ACC112 (cell line): ENCODE data around the gene SRSF1.

ENCODE experiments used
- H2AFZ ChIP-seq: fragments of 200-600 bp; sonication (generic); one replicate; pipeline ENCODE4 v1.6.0; 2017; ENCODE audit warnings: antibody characterized with exemption, low read length; ENCODE audit not compliant: unreplicated experiment
- H3K27ac ChIP-seq: fragments of 200-600 bp; sonication (generic); 2 replicates; pipeline ENCODE4 v1.5.1; 2014; ENCODE audit warnings: low read depth, mild to moderate bottlenecking, antibody characterized with exemption, low read length, moderate library complexity
- H3K27me3 ChIP-seq: fragments of 200-600 bp; sonication (generic); 2 replicates; pipeline ENCODE4 v1.6.1; 2014; ENCODE audit warnings: mild to moderate bottlenecking, antibody characterized with exemption, low read length, moderate library complexity, mixed read lengths; ENCODE audit not compliant: insufficient read depth
- H3K36me3 ChIP-seq: fragments of 200-600 bp; sonication (generic); 2 replicates; pipeline ENCODE4 v1.6.1; 2016; ENCODE audit warnings: mild to moderate bottlenecking, antibody characterized with exemption, low read length, moderate library complexity, mixed read lengths; ENCODE audit not compliant: insufficient read depth
- H3K4me1 ChIP-seq: fragments of 200-600 bp; sonication (generic); one replicate; pipeline ENCODE4 v1.6.1; 2016; ENCODE audit warnings: low read length, mixed read lengths; ENCODE audit not compliant: insufficient read depth, unreplicated experiment, control insufficient read depth
- H3K4me3 ChIP-seq: fragments of 200-600 bp; sonication (generic); 2 replicates; pipeline ENCODE4 v1.5.1; 2014; ENCODE audit warnings: mild to moderate bottlenecking, low read depth, low read length
- H3K79me2 ChIP-seq: fragments of 200-600 bp; sonication (generic); one replicate; pipeline ENCODE4 v1.6.0; 2016; ENCODE audit warnings: low read length; ENCODE audit not compliant: control insufficient read depth, unreplicated experiment, insufficient read depth

Gene SRSF1

GRCh38 chr17:57954397-57955182 is 52.5 kb downstream of the SRSF1 start:
- H3K27me3 ChIP-seq, result no peaks in the 10 kb centered on the region
- peak overlapping the region; percentile 87 for H3K4me3 ChIP-seq
- H3K36me3 ChIP-seq, result no peaks in the 10 kb centered on the region
- peaks cover 48% of the 10 kb centered on the region for H3K4me1 ChIP-seq
- peak overlapping the region; percentile 75 for H2AFZ ChIP-seq
- peak overlapping the region; percentile 62 for H3K27ac ChIP-seq
- peaks cover 49% of the 10 kb centered on the region for H3K79me2 ChIP-seq

GRCh38 chr17:57953705-57954396 is 53.2 kb downstream of the SRSF1 start:
- Histone ChIP-seq H3K27me3 (no peaks in the 10 kb centered on the region), H3K36me3 (no peaks in the 10 kb centered on the region), H3K79me2 (peaks cover 49% of the 10 kb centered on the region), H3K27ac (peak overlapping the region; percentile 62), H3K4me1 (peaks cover 55% of the 10 kb centered on the region), H2AFZ (no peak overlapping the region), H3K4me3 (peak overlapping the region; percentile 87)
